Measurements from ENCODE around the gene AGRP. TPM values are rescaled to one million over a fixed set of nuclear protein-coding genes. Genes with fewer than 3 reads are reported as not detected.

The AGRP gene
- total RNA-seq, 2 donors from 2014 or later: not detected

DNA sequence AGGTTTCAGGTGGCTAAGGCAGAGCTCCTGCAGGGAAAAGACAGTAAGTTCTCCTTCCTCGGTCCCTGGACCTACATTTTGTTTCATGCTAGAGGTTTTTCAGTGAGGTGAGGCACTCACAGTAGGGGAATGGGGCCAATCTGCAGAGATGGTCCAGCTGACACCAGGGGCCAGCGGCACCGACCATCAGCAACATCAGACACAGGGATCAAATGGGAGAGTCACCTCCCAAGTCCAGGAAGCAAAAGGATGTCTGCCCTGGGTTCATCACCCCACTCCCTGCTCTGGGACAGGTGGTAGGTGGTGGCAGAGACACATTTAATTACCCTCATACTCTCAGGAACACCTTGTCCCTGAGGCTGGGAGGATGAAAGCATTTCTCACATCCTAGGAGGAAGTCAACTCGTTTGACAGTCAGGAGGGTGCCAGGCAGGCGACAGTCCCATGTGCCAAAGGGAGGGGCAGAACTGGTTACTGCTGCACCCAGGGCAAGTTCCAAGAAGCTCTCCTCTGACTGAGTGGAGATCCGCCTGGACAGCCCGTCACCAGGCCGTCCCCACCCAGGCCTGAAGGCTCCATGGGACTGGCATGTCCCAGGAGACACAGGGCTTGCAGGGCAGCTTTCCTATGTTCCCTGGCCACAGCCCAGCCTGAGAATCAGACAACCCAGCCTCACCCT is 21.6 kb downstream of the AGRP start:
- TF ChIP-seq CTCF (conservative IDR thresholded peaks at IDR 0.05): no peak
- H3K36me3 Mint-ChIP-seq (ENCODE audit: low read depth): no peaks in the 10 kb centered on the region
- H3K4me3 Mint-ChIP-seq: no peak overlapping the region
- H3K27ac ChIP-seq (ENCODE audit: low read depth, low read length): no peak overlapping the region
- H3K27ac Mint-ChIP-seq: no peak overlapping the region
- H3K36me3 ChIP-seq (ENCODE audit: control insufficient read depth, insufficient read depth, low read length): peaks cover 12% of the 10 kb centered on the region
- H3K4me1 ChIP-seq (ENCODE audit: control insufficient read depth, insufficient read depth, low read length): no peaks in the 10 kb centered on the region
- H3K9me3 ChIP-seq (ENCODE audit: control insufficient read depth, low read length): no peaks in the 10 kb centered on the region
- H3K4me3 ChIP-seq (ENCODE audit: low read length): no peak overlapping the region
- H3K27me3 ChIP-seq (ENCODE audit: control insufficient read depth, insufficient read depth, low read length, poor library complexity, severe bottlenecking): no peaks in the 10 kb centered on the region
- no peak for DNase-seq
- WGBS, 2 experiments (ENCODE audit: insufficient coverage in 1 of 2, insufficient read length in 1 of 2): 85 to 88% methylated on average over 7 to 8 of the region's 8 CpGs
- no peak overlapping the region for H3K9ac ChIP-seq (ENCODE audit: extremely low read depth, low read length, poor library complexity, severe bottlenecking)
- H3K9me3 Mint-ChIP-seq: no peaks in the 10 kb centered on the region
- H3K4me1 Mint-ChIP-seq: no peaks in the 10 kb centered on the region
- no peaks in the 10 kb centered on the region for H3K27me3 Mint-ChIP-seq (ENCODE audit: insufficient read depth)

GRCh38 chr16:67460961-67461360 is 22.4 kb downstream of the AGRP start:
- Histone ChIP-seq H3K27ac (ENCODE audit: low read depth, low read length) (no peak overlapping the region), H3K27me3 (ENCODE audit: control insufficient read depth, insufficient read depth, low read length, poor library complexity, severe bottlenecking) (no peaks in the 10 kb centered on the region), H3K4me3 (ENCODE audit: low read length) (no peak overlapping the region), H3K9me3 (ENCODE audit: control insufficient read depth, low read length) (no peaks in the 10 kb centered on the region), H3K36me3 (ENCODE audit: control insufficient read depth, insufficient read depth, low read length) (peaks cover 12% of the 10 kb centered on the region), H3K9ac (ENCODE audit: extremely low read depth, low read length, poor library complexity, severe bottlenecking) (no peak overlapping the region), H3K4me1 (ENCODE audit: control insufficient read depth, insufficient read depth, low read length) (no peaks in the 10 kb centered on the region)
- Mint-ChIP-seq H3K4me1 (no peaks in the 10 kb centered on the region), H3K27me3 (ENCODE audit: insufficient read depth) (no peaks in the 10 kb centered on the region), H3K27ac (no peak overlapping the region), H3K9me3 (no peaks in the 10 kb centered on the region), H3K4me3 (no peak overlapping the region), H3K36me3 (ENCODE audit: low read depth) (no peaks in the 10 kb centered on the region)
- TF ChIP-seq CTCF (conservative IDR thresholded peaks at IDR 0.05): no peak
- DNase-seq: no peak
- 83 to 86% methylated on average over 1 to 2 of the region's 2 CpGs for WGBS, 2 experiments (ENCODE audit: insufficient coverage in 1 of 2, insufficient read length in 1 of 2)

GRCh38 chr16:67460168-67460567 is 23.2 kb downstream of the AGRP start:
- H3K36me3 ChIP-seq (ENCODE audit: control insufficient read depth, insufficient read depth, low read length): peaks cover 12% of the 10 kb centered on the region
- Mint-ChIP-seq H3K27ac (no peak overlapping the region), H3K36me3 (ENCODE audit: low read depth) (no peaks in the 10 kb centered on the region), H3K9me3 (no peaks in the 10 kb centered on the region), H3K4me1 (no peaks in the 10 kb centered on the region), H3K4me3 (no peak overlapping the region), H3K27me3 (ENCODE audit: insufficient read depth) (no peaks in the 10 kb centered on the region)
- no peaks in the 10 kb centered on the region for H3K9me3 ChIP-seq (ENCODE audit: control insufficient read depth, low read length)
- no peak overlapping the region for H3K4me3 ChIP-seq (ENCODE audit: low read length)
- no peak for DNase-seq
- no peak overlapping the region for H3K27ac ChIP-seq (ENCODE audit: low read depth, low read length)
- 94 to 100% methylated on average over 2 to 5 of the region's 5 CpGs for WGBS, 2 experiments (ENCODE audit: insufficient coverage in 1 of 2, insufficient read length in 1 of 2)
- no peak overlapping the region for H3K9ac ChIP-seq (ENCODE audit: extremely low read depth, low read length, poor library complexity, severe bottlenecking)
- no peaks in the 10 kb centered on the region for H3K27me3 ChIP-seq (ENCODE audit: control insufficient read depth, insufficient read depth, low read length, poor library complexity, severe bottlenecking)
- no peak for TF ChIP-seq CTCF (conservative IDR thresholded peaks at IDR 0.05)
- H3K4me1 ChIP-seq (ENCODE audit: control insufficient read depth, insufficient read depth, low read length): no peaks in the 10 kb centered on the region
